ENCODE measurements around the gene METTL3. TPM values are rescaled to one million over a fixed set of nuclear protein-coding genes. Genes with fewer than 3 reads are reported as not detected.

The METTL3 gene
- total and polyA plus RNA-seq, 3 experiments from 2014 or later: 27.4 to 58.9 (median 54.1) TPM

- DNase-seq: no peak
- POLR2A ChIA-PET: interaction anchor here (0.8 to 2.7 kb wide), 7 partner anchors 11 to 73 kb away, joined by 3 to 47 read pairs (median 6); partner anchors contain the start of genes METTL3, RAB2B and TOX4
- H3K4me3 Mint-ChIP-seq: peak overlapping the region; percentile 94 to 99 (median 97)
- Histone ChIP-seq H3K27me3 (ENCODE audit: insufficient read depth, low read length, poor library complexity, severe bottlenecking) (no peaks in the 10 kb centered on the region), H3K27ac (ENCODE audit: low read depth, low read length) (peak overlapping the region; percentile 93), H3K4me3 (ENCODE audit: low read length) (peak overlapping the region; percentile 89), H3K9me3 (ENCODE audit: low read length) (no peaks in the 10 kb centered on the region), H3K4me1 (ENCODE audit: insufficient read depth, low read length) (peaks cover 40% of the 10 kb centered on the region), H3K36me3 (ENCODE audit: insufficient read depth, low read length) (no peaks in the 10 kb centered on the region)
- no peaks in the 10 kb centered on the region for H3K9me3 Mint-ChIP-seq
- CTCF ChIA-PET: interaction anchor here (0.5 to 3.5 kb wide), 15 partner anchors 9 to 494 kb away, joined by 3 to 50 read pairs (median 6); partner anchors contain the start of genes METTL3, SUPT16H and TOX4
- peaks cover 36 to 48% (median 47%) of the 10 kb centered on the region in 3 donors for H3K4me1 Mint-ChIP-seq
- peak overlapping the region; percentile 92 to 99 (median 98) for H3K27ac Mint-ChIP-seq
- peaks cover 0 to 47% (median 7%) of the 10 kb centered on the region in 3 donors for H3K36me3 Mint-ChIP-seq
- H3K27me3 Mint-ChIP-seq: no peaks in the 10 kb centered on the region
Observed at GRCh38 chr14:21455592-21455911, 55.6 kb downstream of the METTL3 start.

DNA sequence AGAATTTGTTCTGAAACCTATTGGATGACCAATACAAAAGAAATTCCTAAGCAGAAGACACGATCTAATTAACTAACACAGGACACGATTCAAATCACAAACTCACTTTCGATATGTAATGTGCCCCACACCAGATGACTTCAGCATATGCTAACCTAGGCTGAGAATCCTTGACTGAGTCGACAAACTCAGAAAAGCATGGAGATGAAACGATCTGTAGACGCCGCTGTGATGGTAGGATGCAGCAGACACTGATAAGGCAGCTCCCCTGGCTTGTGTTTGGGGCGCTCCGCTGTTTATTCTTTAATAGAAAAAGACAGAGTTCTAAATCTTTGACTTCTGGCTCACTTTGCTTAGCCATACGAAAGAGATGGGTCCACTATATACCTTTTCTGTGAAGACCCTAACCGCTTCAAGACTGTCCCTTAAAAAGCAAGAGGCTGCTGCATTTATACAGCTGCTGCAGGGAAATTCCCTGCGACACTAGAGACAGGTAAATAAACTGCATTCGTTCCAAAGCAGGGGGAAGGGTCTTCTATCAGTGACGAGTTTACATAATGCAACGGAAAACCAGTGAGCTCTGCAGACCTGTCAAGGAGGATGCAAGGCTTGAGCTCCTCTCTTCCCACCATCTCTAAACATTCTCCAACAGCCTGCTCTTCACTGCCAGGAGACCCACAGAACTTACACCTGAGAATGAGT, 56.1 kb downstream of the METTL3 start:
- Histone ChIP-seq H3K4me3 (ENCODE audit: low read length) (peak overlapping the region; percentile 89), H3K27ac (ENCODE audit: low read depth, low read length) (peak overlapping the region; percentile 93), H3K27me3 (ENCODE audit: insufficient read depth, low read length, poor library complexity, severe bottlenecking) (no peaks in the 10 kb centered on the region), H3K9me3 (ENCODE audit: low read length) (no peaks in the 10 kb centered on the region), H3K4me1 (ENCODE audit: insufficient read depth, low read length) (peaks cover 45% of the 10 kb centered on the region), H3K36me3 (ENCODE audit: insufficient read depth, low read length) (no peaks in the 10 kb centered on the region)
- Mint-ChIP-seq H3K9me3 (no peaks in the 10 kb centered on the region), H3K27ac (peak overlapping the region; percentile 92 to 99 (median 98)), H3K27me3 (no peaks in the 10 kb centered on the region), H3K4me1 (peaks cover 41 to 54% (median 53%) of the 10 kb centered on the region in 3 donors), H3K36me3 (peaks cover 0 to 49% (median 5%) of the 10 kb centered on the region in 3 donors), H3K4me3 (peak overlapping the region; percentile 94 to 99 (median 97))
- peak in 1 of 5 donors; percentile 14 for DNase-seq
- ChIA-PET POLR2A (interaction anchor here (1.1 to 2.7 kb wide), 4 partner anchors 18 to 56 kb away, joined by 6 to 47 read pairs (median 20); partner anchors contain the start of genes METTL3, RAB2B and TOX4), CTCF (interaction anchor here (0.8 to 3.5 kb wide), 9 partner anchors 8 to 24 kb away, joined by 4 to 50 read pairs (median 9); partner anchors contain the start of gene TOX4)

DNA sequence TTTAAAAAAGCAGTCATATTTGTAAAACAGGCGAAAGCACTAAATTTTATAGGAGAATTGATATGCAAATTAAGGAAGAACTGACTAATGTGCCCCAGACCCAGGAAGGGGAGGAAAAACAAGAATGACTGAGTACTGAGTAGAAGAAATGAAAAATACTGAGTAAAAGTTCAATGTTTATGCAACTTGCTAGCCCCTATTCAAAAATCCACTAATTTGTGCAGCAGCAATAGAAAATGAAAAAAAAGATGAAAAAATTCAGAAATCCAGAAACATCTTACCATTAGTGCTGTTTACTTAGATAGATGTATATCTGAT, 61.3 kb downstream of the METTL3 start:
- H3K4me1 ChIP-seq (ENCODE audit: insufficient read depth, low read length): peaks cover 48% of the 10 kb centered on the region
- H3K4me1 Mint-ChIP-seq: peaks cover 58 to 75% (median 74%) of the 10 kb centered on the region in 3 donors
- H3K4me3 ChIP-seq (ENCODE audit: low read length): no peak overlapping the region
- peak overlapping the region in 7 of 8 donors; percentile 3 to 80 (median 38) for H3K27ac Mint-ChIP-seq
- no peak overlapping the region for H3K27ac ChIP-seq (ENCODE audit: low read depth, low read length)
- peaks cover 0 to 2% of the 10 kb centered on the region in 2 donors for H3K27me3 Mint-ChIP-seq
- peak overlapping the region in 5 of 7 donors; percentile 5 to 28 (median 18) for H3K4me3 Mint-ChIP-seq
- no peaks in the 10 kb centered on the region for H3K9me3 ChIP-seq (ENCODE audit: low read length)
- H3K36me3 ChIP-seq (ENCODE audit: insufficient read depth, low read length): no peaks in the 10 kb centered on the region
- DNase-seq: no peak
- CTCF ChIA-PET: interaction anchor here (1.6 to 1.7 kb wide), 2 partner anchors 13 to 27 kb away, joined by 5 read pairs; partner anchors contain the start of genes RAB2B and TOX4
- no peaks in the 10 kb centered on the region for H3K9me3 Mint-ChIP-seq
- H3K36me3 Mint-ChIP-seq: peaks cover 0 to 44% (median 1%) of the 10 kb centered on the region in 3 donors
- POLR2A ChIA-PET: interaction anchor here (1.7 kb wide), 1 partner anchor 13 kb away, joined by 4 read pairs; no protein-coding TSS in a partner anchor
- H3K27me3 ChIP-seq (ENCODE audit: insufficient read depth, low read length, poor library complexity, severe bottlenecking): no peaks in the 10 kb centered on the region

Other genes starting within 250 kb of the METTL3 start
- gene HNRNPC, start 241.9 kb downstream of the METTL3 start, total RNA-seq: 1,000 to 10,000 TPM; 1,158 to 1,180 TPM
- gene HNRNPC, start 241.9 kb downstream of the METTL3 start, polyA plus RNA-seq: 700 TPM
- gene RPGRIP1, start 231.3 kb downstream of the METTL3 start, total RNA-seq: not detected
- not detected for gene RPGRIP1, start 231.3 kb downstream of the METTL3 start, polyA plus RNA-seq
- 100 to 1,000 TPM; 199 to 208 TPM for gene SUPT16H, start 127.3 kb downstream of the METTL3 start, total RNA-seq
- 84.5 TPM for gene SUPT16H, start 127.3 kb downstream of the METTL3 start, polyA plus RNA-seq
- gene CHD8, start 55.2 kb downstream of the METTL3 start, total RNA-seq: 10 to 100 TPM; 90.0 to 96.1 TPM
- gene CHD8, start 55.2 kb downstream of the METTL3 start, polyA plus RNA-seq: 33.6 TPM
- 10 to 100 TPM; 25.5 to 25.7 TPM for gene RAB2B, start 34.4 kb downstream of the METTL3 start, total RNA-seq
- 14.4 TPM for gene RAB2B, start 34.4 kb downstream of the METTL3 start, polyA plus RNA-seq
- 10 to 100 TPM; 82.7 to 83.0 TPM for gene TOX4, start 34.1 kb downstream of the METTL3 start, total RNA-seq
- gene TOX4, start 34.1 kb downstream of the METTL3 start, polyA plus RNA-seq: 93.3 TPM
- gene SALL2, start 15.0 kb upstream of the METTL3 start, total RNA-seq: 1 to 10 TPM; 2.0 to 2.6 TPM
- 1.4 TPM for gene SALL2, start 15.0 kb upstream of the METTL3 start, polyA plus RNA-seq
- gene OR10G3, start 68.7 kb upstream of the METTL3 start, total RNA-seq: not detected
- not detected for gene OR10G3, start 68.7 kb upstream of the METTL3 start, polyA plus RNA-seq
- not detected for gene OR10G2, start 123.6 kb upstream of the METTL3 start, total RNA-seq
- gene OR10G2, start 123.6 kb upstream of the METTL3 start, polyA plus RNA-seq: 0.20 TPM
- gene OR4E2, start 142.5 kb upstream of the METTL3 start, total RNA-seq: not detected
- not detected for gene OR4E2, start 142.5 kb upstream of the METTL3 start, polyA plus RNA-seq
- gene OR4E1, start 162.5 kb upstream of the METTL3 start, total RNA-seq: not detected
- not detected for gene OR4E1, start 162.5 kb upstream of the METTL3 start, polyA plus RNA-seq

Data from CD8-positive, alpha-beta memory T cell (primary cell).